Measurements from ENCODE around the gene KIF12. TPM values are rescaled to one million over a fixed set of nuclear protein-coding genes. Genes with fewer than 3 reads are reported as not detected.

The KIF12 gene
- polyA plus RNA-seq, 1 donor (not counting 4 experiments of a cell fraction or from before 2014, with no cell fraction given) = 1.5 TPM

DNA sequence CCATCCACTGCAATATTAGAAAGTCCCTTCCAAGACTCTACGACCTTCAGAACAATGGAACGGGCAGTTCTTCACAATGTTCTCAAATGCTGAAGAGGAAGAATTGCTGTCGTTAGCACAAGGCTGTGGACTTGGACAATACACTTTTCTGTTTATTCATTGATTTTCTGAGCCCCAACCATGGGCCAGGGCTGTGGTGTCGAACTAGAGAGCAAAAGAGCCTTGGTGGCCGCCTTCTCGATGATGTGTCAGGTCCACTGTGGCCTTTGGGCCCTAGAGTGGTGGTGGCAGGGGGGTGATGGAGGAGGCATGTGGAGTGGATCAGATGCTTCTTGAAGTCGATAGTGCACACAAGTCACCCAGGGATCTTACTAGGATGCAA lies 18.5 kb upstream of the KIF12 start:
- H4K20me1 ChIP-seq (ENCODE audit: control insufficient read depth, extremely low read depth, insufficient read depth, low read length) = no peaks in the 10 kb centered on the region
- no peak overlapping the region for H3K27ac ChIP-seq (ENCODE audit: control insufficient read depth, insufficient read depth, low read length)
- dilution Hi-C loops (cut with MboI; ENCODE audit: extremely low pct_ligation_motif_present, low sequenced_read_pairs) = no loop called here
- no peak overlapping the region for H3K9ac ChIP-seq (ENCODE audit: control insufficient read depth, extremely low read depth, insufficient read depth, low read length)
- FAIRE-seq (no peak), DNase-seq (ENCODE audit: low read depth, low spot score) (no peak)
- H3K4me2 ChIP-seq (ENCODE audit: control insufficient read depth, extremely low read depth, insufficient read depth, low read depth, low read length) = no peak overlapping the region
- H3K79me2 ChIP-seq (ENCODE audit: control insufficient read depth, insufficient read depth, low read length) = no peaks in the 10 kb centered on the region
- TF ChIP-seq EZH2 (IDR thresholded peaks at IDR 0.05; ENCODE audit: low read length) = no peak
- TF ChIP-seq, protein P1, sequence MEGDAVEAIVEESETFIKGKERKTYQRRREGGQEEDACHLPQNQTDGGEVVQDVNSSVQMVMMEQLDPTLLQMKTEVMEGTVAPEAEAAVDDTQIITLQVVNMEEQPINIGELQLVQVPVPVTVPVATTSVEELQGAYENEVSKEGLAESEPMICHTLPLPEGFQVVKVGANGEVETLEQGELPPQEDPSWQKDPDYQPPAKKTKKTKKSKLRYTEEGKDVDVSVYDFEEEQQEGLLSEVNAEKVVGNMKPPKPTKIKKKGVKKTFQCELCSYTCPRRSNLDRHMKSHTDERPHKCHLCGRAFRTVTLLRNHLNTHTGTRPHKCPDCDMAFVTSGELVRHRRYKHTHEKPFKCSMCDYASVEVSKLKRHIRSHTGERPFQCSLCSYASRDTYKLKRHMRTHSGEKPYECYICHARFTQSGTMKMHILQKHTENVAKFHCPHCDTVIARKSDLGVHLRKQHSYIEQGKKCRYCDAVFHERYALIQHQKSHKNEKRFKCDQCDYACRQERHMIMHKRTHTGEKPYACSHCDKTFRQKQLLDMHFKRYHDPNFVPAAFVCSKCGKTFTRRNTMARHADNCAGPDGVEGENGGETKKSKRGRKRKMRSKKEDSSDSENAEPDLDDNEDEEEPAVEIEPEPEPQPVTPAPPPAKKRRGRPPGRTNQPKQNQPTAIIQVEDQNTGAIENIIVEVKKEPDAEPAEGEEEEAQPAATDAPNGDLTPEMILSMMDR (optimal IDR thresholded peaks at IDR 0.05 in 1 of 3, IDR thresholded peaks at IDR 0.05 in 1 of 3, conservative IDR thresholded peaks at IDR 0.05 in 1 of 3; ENCODE audit: extremely low read depth in 1 of 3, insufficient read depth in 2 of 3, low read length in 3 of 3) = no peak
- H3K27me3 ChIP-seq (ENCODE audit: control insufficient read depth, extremely low read depth, insufficient read depth, low read length) = peaks cover 20% of the 10 kb centered on the region
- H2AFZ ChIP-seq (ENCODE audit: control insufficient read depth, low read length) = no peak overlapping the region
- no peaks in the 10 kb centered on the region for H3K9me1 ChIP-seq (ENCODE audit: control insufficient read depth, extremely low read depth, insufficient read depth, low read length)
- no peaks in the 10 kb centered on the region for H3K9me3 ChIP-seq (ENCODE audit: control insufficient read depth, low read depth, low read length)
- no peaks in the 10 kb centered on the region for H3K36me3 ChIP-seq (ENCODE audit: control insufficient read depth in 2 of 2, extremely low read depth in 1 of 2, insufficient read depth in 2 of 2, low read length in 2 of 2)
- H3K4me3 ChIP-seq (ENCODE audit: control insufficient read depth in 2 of 3, extremely low read depth in 1 of 3, insufficient read depth in 2 of 3, low read depth in 1 of 3, low read length in 3 of 3) = no peak overlapping the region
- H3K4me1 ChIP-seq (ENCODE audit: control insufficient read depth, extremely low read depth, insufficient read depth, low read length) = peaks cover 5% of the 10 kb centered on the region

DNA sequence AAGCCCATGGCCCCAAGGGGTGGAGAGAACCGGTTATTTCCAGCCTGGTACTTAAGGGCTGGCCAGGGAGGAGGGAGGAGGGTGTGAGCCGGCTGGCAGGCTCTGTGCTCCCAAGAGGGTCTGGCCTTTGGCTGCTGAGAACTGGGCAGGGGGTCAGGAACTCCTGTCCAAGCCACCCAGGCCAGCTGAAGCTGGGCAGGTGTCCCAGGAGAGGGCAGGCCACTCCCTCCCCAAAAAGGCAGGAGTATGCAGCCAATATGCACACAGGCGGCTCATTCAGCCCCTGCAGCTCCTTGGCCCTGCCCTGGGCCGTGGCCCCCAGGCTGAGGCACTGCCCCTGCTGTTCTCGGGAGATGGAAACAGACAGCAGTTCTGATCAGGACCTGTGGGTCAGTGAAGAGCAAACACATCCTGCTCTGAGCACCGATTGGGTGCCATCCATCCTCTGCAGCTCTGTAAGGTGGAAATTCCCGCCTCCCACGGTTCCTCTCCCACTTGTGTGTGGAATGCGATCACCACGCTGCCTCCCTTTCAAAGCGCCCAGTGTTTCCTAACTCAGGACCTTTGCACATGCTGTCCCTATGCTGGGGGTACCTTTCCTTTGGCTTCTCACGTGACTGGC lies 17.1 kb upstream of the KIF12 start:
- Histone ChIP-seq H3K36me3 (ENCODE audit: control insufficient read depth in 2 of 2, extremely low read depth in 1 of 2, insufficient read depth in 2 of 2, low read length in 2 of 2) (no peaks in the 10 kb centered on the region), H3K4me2 (ENCODE audit: control insufficient read depth, extremely low read depth, insufficient read depth, low read depth, low read length) (no peak overlapping the region), H3K9me3 (ENCODE audit: control insufficient read depth, low read depth, low read length) (no peaks in the 10 kb centered on the region), H3K9ac (ENCODE audit: control insufficient read depth, extremely low read depth, insufficient read depth, low read length) (no peak overlapping the region), H3K4me3 (ENCODE audit: control insufficient read depth in 2 of 3, extremely low read depth in 1 of 3, insufficient read depth in 2 of 3, low read depth in 1 of 3, low read length in 3 of 3) (no peak overlapping the region), H3K79me2 (ENCODE audit: control insufficient read depth, insufficient read depth, low read length) (no peaks in the 10 kb centered on the region), H3K9me1 (ENCODE audit: control insufficient read depth, extremely low read depth, insufficient read depth, low read length) (no peaks in the 10 kb centered on the region), H3K27ac (ENCODE audit: control insufficient read depth, insufficient read depth, low read length) (no peak overlapping the region), H4K20me1 (ENCODE audit: control insufficient read depth, extremely low read depth, insufficient read depth, low read length) (no peaks in the 10 kb centered on the region), H2AFZ (ENCODE audit: control insufficient read depth, low read length) (no peak overlapping the region), H3K4me1 (ENCODE audit: control insufficient read depth, extremely low read depth, insufficient read depth, low read length) (peaks cover 5% of the 10 kb centered on the region), H3K27me3 (ENCODE audit: control insufficient read depth, extremely low read depth, insufficient read depth, low read length) (peaks cover 13% of the 10 kb centered on the region)
- FAIRE-seq (no peak), DNase-seq (ENCODE audit: low read depth, low spot score) (no peak)
- dilution Hi-C loops (cut with MboI; ENCODE audit: extremely low pct_ligation_motif_present, low sequenced_read_pairs) = no loop called here
- TF ChIP-seq, protein P1 (optimal IDR thresholded peaks at IDR 0.05 in 1 of 3, IDR thresholded peaks at IDR 0.05 in 1 of 3, conservative IDR thresholded peaks at IDR 0.05 in 1 of 3; ENCODE audit: extremely low read depth in 1 of 3, insufficient read depth in 2 of 3, low read length in 3 of 3) = no peak
- no peak for TF ChIP-seq EZH2 (IDR thresholded peaks at IDR 0.05; ENCODE audit: low read length)

Data from keratinocyte (primary cell).